HG03460 (cell line): Measurements from ENCODE around the gene LRMDA.
"Not testable (repeated sequence)": the region's sequence is repeated elsewhere in the genome, so short reads cannot be mapped to it uniquely, and the experiment has no call there.

ENCODE experiments used
- ATAC-seq: cut with Tn5 transposase; IDR thresholded peaks from one replicate; pipeline ENCODE4 v1.9.1; 2021; ENCODE audit not compliant: unreplicated experiment

LRMDA gene

GRCh38 chr10:75605795-75606194, 174.4 kb downstream of the LRMDA start:
- not testable (repeated sequence) for ATAC-seq

GRCh38 chr10:75606203-75606779, 174.9 kb downstream of the LRMDA start:
- peak; percentile 67 for ATAC-seq

GRCh38 chr10:75607576-75607975, 176.2 kb downstream of the LRMDA start:
- no peak for ATAC-seq

- ATAC-seq: no peak
Observed at GRCh38 chr10:75610183-75610582, 178.8 kb downstream of the LRMDA start.

- peak; percentile 28 for ATAC-seq
Observed at GRCh38 chr10:75611172-75611992, 180.0 kb downstream of the LRMDA start.

GRCh38 chr10:75611993-75612372, 180.6 kb downstream of the LRMDA start:
- ATAC-seq: peak; percentile 29

- ATAC-seq: peak; percentile 35
Observed at GRCh38 chr10:75612904-75613684, 181.7 kb downstream of the LRMDA start.

- peak; percentile 40 for ATAC-seq
Observed at GRCh38 chr10:75613685-75614504, 182.5 kb downstream of the LRMDA start.

GRCh38 chr10:75616076-75616475, 184.7 kb downstream of the LRMDA start:
- ATAC-seq: no peak

- no peak for ATAC-seq
Observed at GRCh38 chr10:75616874-75617478, 185.6 kb downstream of the LRMDA start.

- no peak for ATAC-seq
Observed at GRCh38 chr10:75617485-75618155, 186.2 kb downstream of the LRMDA start.

GRCh38 chr10:75619635-75620034, 188.2 kb downstream of the LRMDA start:
- no peak for ATAC-seq

- no peak for ATAC-seq
Observed at GRCh38 chr10:75620356-75620755, 188.9 kb downstream of the LRMDA start.

- ATAC-seq: not testable (repeated sequence)
Observed at GRCh38 chr10:75621003-75621402, 189.6 kb downstream of the LRMDA start.

GRCh38 chr10:75622503-75622902, 191.1 kb downstream of the LRMDA start:
- no peak for ATAC-seq

- no peak for ATAC-seq
Observed at GRCh38 chr10:75623310-75624093, 192.1 kb downstream of the LRMDA start.

- no peak for ATAC-seq
Observed at GRCh38 chr10:75624638-75625037, 193.2 kb downstream of the LRMDA start.

GRCh38 chr10:75630746-75631145, 199.3 kb downstream of the LRMDA start:
- ATAC-seq: no peak

GRCh38 chr10:75632805-75633462, 201.5 kb downstream of the LRMDA start:
- no peak for ATAC-seq
